Measurements from ENCODE around the gene NCAM1. TPM values are rescaled to one million over a fixed set of nuclear protein-coding genes. Genes with fewer than 3 reads are reported as not detected.

NCAM1 gene
- total RNA-seq, 1 experiment from 2014 or later = 12.0 TPM

GRCh38 chr11:112983887-112984286 is 22.7 kb downstream of the NCAM1 start:
- BruUV-seq (replicated peaks) = no TSS peak
- H3K4me3 ChIP-seq (ENCODE audit: low read depth, low read length, poor library complexity, severe bottlenecking) = no peak overlapping the region
- H3K27me3 ChIP-seq (replicated peaks; ENCODE audit: insufficient read depth, low read depth, low read length, poor library complexity) = no peaks in the 10 kb centered on the region
- peaks cover 12% of the 10 kb centered on the region for H3K9me3 ChIP-seq (ENCODE audit: low read depth, low read length, poor library complexity, severe bottlenecking)
- H3K36me3 ChIP-seq (ENCODE audit: insufficient read depth, low read length, poor library complexity, severe bottlenecking) = no peaks in the 10 kb centered on the region
- ChIA-PET CTCF (no interaction called here), POLR2A (ENCODE audit: low non-redundant PET) (no interaction called here)
- DNase-seq (ENCODE audit: low spot score) = no peak
- H3K27ac ChIP-seq (ENCODE audit: low read depth, low read length, poor library complexity, severe bottlenecking) = no peak overlapping the region
- TF ChIP-seq EZH2 (IDR thresholded peaks at IDR 0.05; ENCODE audit: borderline replicate concordance, low read depth, low read length, poor library complexity, severe bottlenecking) (no peak), CTCF (conservative IDR thresholded peaks at IDR 0.05; ENCODE audit: low read depth, low read length) (no peak)
- intact Hi-C loops (cut with micrococcal nuclease; ENCODE audit: unreplicated experiment) = no loop called here
- no peaks in the 10 kb centered on the region for H3K4me1 ChIP-seq (ENCODE audit: insufficient read depth, low read length, poor library complexity, severe bottlenecking)

DNA sequence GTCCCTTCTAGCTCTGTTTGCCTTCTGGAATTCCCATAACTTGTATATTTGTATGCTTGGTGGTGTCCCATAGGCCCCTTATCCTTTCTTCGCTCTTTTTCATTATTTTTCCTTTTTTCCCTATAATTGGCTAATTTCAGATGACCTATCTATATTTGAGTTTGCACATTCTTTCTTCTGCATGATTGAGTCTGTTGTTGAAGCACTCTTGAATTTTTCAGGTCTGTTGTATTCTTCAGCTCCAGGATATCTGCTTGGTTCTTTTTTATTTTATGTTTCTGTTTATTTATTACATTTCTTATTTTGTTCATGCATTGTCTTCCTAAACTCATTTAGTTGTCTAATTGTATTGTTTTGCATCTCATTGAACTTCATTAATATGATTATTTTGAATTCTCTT is 28.0 kb downstream of the NCAM1 start:
- no peaks in the 10 kb centered on the region for H3K36me3 ChIP-seq (ENCODE audit: insufficient read depth, low read length, poor library complexity, severe bottlenecking)
- DNase-seq (ENCODE audit: low spot score) = no peak
- H3K27ac ChIP-seq (ENCODE audit: low read depth, low read length, poor library complexity, severe bottlenecking) = no peak overlapping the region
- BruUV-seq (replicated peaks) = no TSS peak
- ChIA-PET POLR2A (ENCODE audit: low non-redundant PET) (no interaction called here), CTCF (no interaction called here)
- no peaks in the 10 kb centered on the region for H3K4me1 ChIP-seq (ENCODE audit: insufficient read depth, low read length, poor library complexity, severe bottlenecking)
- no peak overlapping the region for H3K4me3 ChIP-seq (ENCODE audit: low read depth, low read length, poor library complexity, severe bottlenecking)
- intact Hi-C loops (cut with micrococcal nuclease; ENCODE audit: unreplicated experiment) = no loop called here
- H3K27me3 ChIP-seq (replicated peaks; ENCODE audit: insufficient read depth, low read depth, low read length, poor library complexity) = no peaks in the 10 kb centered on the region
- TF ChIP-seq CTCF (conservative IDR thresholded peaks at IDR 0.05; ENCODE audit: low read depth, low read length) (no peak), EZH2 (IDR thresholded peaks at IDR 0.05; ENCODE audit: borderline replicate concordance, low read depth, low read length, poor library complexity, severe bottlenecking) (no peak)
- H3K9me3 ChIP-seq (ENCODE audit: low read depth, low read length, poor library complexity, severe bottlenecking) = peaks cover 17% of the 10 kb centered on the region

- Histone ChIP-seq H3K9me3 (ENCODE audit: low read depth, low read length, poor library complexity, severe bottlenecking) (peaks cover 6% of the 10 kb centered on the region), H3K4me3 (ENCODE audit: low read depth, low read length, poor library complexity, severe bottlenecking) (no peak overlapping the region), H3K36me3 (ENCODE audit: insufficient read depth, low read length, poor library complexity, severe bottlenecking) (no peaks in the 10 kb centered on the region), H3K27ac (ENCODE audit: low read depth, low read length, poor library complexity, severe bottlenecking) (no peak overlapping the region), H3K4me1 (ENCODE audit: insufficient read depth, low read length, poor library complexity, severe bottlenecking) (no peaks in the 10 kb centered on the region), H3K27me3 (replicated peaks; ENCODE audit: insufficient read depth, low read depth, low read length, poor library complexity) (no peaks in the 10 kb centered on the region)
- CTCF ChIA-PET = no interaction called here
- POLR2A ChIA-PET (ENCODE audit: low non-redundant PET) = no interaction called here
- DNase-seq (ENCODE audit: low spot score) = no peak
- no TSS peak for BruUV-seq (replicated peaks)
- intact Hi-C loops (cut with micrococcal nuclease; ENCODE audit: unreplicated experiment) = no loop called here
- TF ChIP-seq CTCF (conservative IDR thresholded peaks at IDR 0.05; ENCODE audit: low read depth, low read length) (no peak), EZH2 (IDR thresholded peaks at IDR 0.05; ENCODE audit: borderline replicate concordance, low read depth, low read length, poor library complexity, severe bottlenecking) (no peak)
Observed at GRCh38 chr11:112993808-112994207, 32.6 kb downstream of the NCAM1 start.
